Chondrocyte (in vitro differentiated cells): ENCODE data around the gene PDK4. TPM values are rescaled to one million over a fixed set of nuclear protein-coding genes. Genes with fewer than 3 reads are reported as not detected.

ENCODE experiments used
- DNase-seq: peaks from one replicate; pipeline ENCODE4 v3.0.0; 2021; ENCODE audit warnings: mixed read lengths, low spot score
- H3K27ac Mint-ChIP-seq: one replicate; pipeline ENCODE4 v1.8.0; 2021; ENCODE audit warnings: mild to moderate bottlenecking, moderate library complexity, mixed read lengths; ENCODE audit not compliant: unreplicated experiment
- H3K27me3 Mint-ChIP-seq: 2 replicates; pipeline ENCODE4 v1.8.0; 2021; ENCODE audit warnings: low read depth, mixed read lengths
- H3K36me3 Mint-ChIP-seq: 2 replicates; pipeline ENCODE4 v1.8.0; 2021; ENCODE audit warnings: low read depth, mixed read lengths
- H3K4me1 Mint-ChIP-seq: 2 replicates; pipeline ENCODE4 v1.8.0; 2021; ENCODE audit warnings: low read depth, mild to moderate bottlenecking, mixed read lengths
- H3K4me3 Mint-ChIP-seq: one replicate; pipeline ENCODE4 v1.8.0; 2021; ENCODE audit warnings: mild to moderate bottlenecking, moderate library complexity, mixed read lengths; ENCODE audit not compliant: unreplicated experiment
- H3K9me3 Mint-ChIP-seq: 2 replicates; pipeline ENCODE4 v1.8.0; 2021; ENCODE audit warnings: low read depth, mixed read lengths
- CTCF ChIP-seq: fragments of 200-600 bp; sonication (generic); IDR thresholded peaks from 2 replicates; pipeline ENCODE4 v1.5.0; 2021; ENCODE audit warnings: antibody characterized with exemption, mild to moderate bottlenecking, moderate library complexity
- total RNA-seq: library from RNA; stranded (reverse); gene quantifications from 3 replicates; pipeline ENCODE4 v1.2.1, GENCODE V29; 2021

Gene PDK4
- total RNA-seq, 1 donor from 2014 or later: 7.3 TPM

DNA sequence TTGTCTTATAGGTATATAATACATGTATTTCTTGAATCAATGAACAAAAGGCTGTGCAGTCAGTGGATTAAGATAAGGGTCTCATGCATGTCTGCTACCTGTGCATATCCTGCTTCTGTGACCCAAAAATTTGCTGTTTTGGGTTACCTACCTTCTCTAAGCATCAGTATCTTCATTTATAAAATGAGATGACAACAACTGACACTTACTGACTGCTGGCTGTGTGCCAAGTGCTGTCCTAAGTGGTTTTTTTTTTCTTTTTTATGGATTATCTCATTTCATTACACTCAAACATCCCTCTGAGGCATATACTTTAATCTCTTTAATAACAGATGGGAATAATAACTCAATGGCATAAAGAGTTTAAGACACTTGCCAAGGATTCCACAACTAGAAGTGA, 2.1 kb downstream of the PDK4 start:
- DNase-seq: no peak
- Mint-ChIP-seq H3K27ac (no peak overlapping the region), H3K36me3 (peaks cover 6% of the 10 kb centered on the region), H3K4me3 (no peak overlapping the region), H3K4me1 (peaks cover 30% of the 10 kb centered on the region), H3K27me3 (no peaks in the 10 kb centered on the region), H3K9me3 (no peaks in the 10 kb centered on the region)
- TF ChIP-seq CTCF: no peak

DNA sequence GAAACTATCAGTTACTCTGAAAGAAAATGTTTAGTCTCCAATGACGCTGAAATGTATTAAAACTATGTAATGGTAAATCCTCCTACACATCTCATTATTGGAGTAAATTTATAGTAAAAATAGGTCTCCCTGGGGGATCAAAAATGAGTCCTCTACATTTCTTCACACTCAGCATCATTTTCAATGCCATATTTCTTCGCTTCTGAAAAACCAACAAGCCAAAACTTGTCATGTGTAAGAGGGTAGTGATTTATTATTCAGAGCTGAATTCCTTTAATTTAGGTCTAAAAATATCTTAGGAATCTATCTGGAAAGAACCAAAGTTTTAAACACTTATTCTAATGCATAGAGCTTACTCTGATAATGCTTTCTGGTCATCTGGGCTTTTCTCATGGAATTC, 3.0 kb downstream of the PDK4 start:
- no peaks in the 10 kb centered on the region for H3K27me3 Mint-ChIP-seq
- no peak overlapping the region for H3K4me3 Mint-ChIP-seq
- H3K9me3 Mint-ChIP-seq: no peaks in the 10 kb centered on the region
- DNase-seq: no peak
- TF ChIP-seq CTCF: no peak
- no peak overlapping the region for H3K27ac Mint-ChIP-seq
- peaks cover 26% of the 10 kb centered on the region for H3K4me1 Mint-ChIP-seq
- peaks cover 10% of the 10 kb centered on the region for H3K36me3 Mint-ChIP-seq

DNA sequence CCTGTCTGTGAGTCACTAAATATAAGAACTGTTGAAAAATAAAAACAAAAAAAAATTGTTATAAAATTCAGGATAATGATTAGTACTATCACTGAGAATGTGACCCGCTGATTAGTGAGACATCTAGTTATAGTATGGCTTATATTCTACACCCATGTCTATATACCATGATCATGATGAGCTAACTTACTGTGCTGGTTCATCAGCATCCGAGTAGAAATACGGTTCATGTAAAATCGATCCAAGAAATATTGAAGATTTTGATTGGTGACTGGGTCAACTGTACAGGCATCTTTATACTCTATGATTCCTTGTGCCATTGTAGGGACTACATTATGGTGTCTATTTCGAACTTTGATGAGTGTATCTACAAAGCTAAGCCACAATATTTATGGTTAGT, 3.7 kb downstream of the PDK4 start:
- no peak overlapping the region for H3K4me3 Mint-ChIP-seq
- no peak for TF ChIP-seq CTCF
- DNase-seq: no peak
- no peaks in the 10 kb centered on the region for H3K27me3 Mint-ChIP-seq
- H3K27ac Mint-ChIP-seq: no peak overlapping the region
- H3K9me3 Mint-ChIP-seq: no peaks in the 10 kb centered on the region
- H3K36me3 Mint-ChIP-seq: peaks cover 12% of the 10 kb centered on the region
- peaks cover 24% of the 10 kb centered on the region for H3K4me1 Mint-ChIP-seq

DNA sequence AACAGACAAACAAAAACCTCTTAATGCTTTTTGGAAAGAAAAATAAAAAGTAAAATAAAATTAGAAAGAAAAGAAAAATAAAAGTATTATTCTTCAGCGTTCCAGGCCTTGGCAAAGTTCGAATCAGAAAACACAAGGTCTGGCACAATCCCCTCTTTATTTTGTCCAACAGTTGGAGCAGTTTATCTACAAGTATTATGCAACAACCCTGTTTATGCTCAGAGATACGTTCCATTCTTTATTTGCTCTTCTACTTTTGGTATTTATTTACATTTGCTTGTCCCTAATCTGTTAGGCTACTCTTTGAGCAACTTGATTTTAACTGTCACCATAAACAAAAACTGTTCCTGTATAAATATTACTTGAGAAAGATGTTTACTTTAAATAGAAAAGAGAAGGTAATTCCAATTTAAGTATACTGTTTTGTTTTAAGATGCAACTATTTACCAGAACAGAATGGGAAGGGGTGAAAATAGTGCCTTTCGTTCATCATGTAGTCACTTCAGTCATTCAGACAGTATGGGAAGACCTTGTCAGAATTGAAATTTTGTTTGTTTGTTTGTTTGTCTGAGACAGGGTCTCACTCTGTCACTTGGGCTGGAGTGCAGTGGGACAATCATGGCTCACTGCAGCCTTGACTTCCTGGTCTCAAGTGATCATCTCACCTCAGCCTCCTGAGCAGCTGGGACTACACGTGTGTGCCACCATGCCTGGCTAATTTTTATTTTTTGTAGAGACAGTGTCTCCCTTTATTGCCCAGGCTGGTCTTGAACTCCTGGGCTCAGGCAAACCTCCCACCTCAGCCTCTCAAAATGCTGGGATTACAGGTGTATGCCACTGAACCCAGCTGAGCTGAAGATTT, 5.7 kb downstream of the PDK4 start:
- H3K27me3 Mint-ChIP-seq: no peaks in the 10 kb centered on the region
- peaks cover 22% of the 10 kb centered on the region for H3K36me3 Mint-ChIP-seq
- no peak overlapping the region for H3K4me3 Mint-ChIP-seq
- H3K4me1 Mint-ChIP-seq: peaks cover 8% of the 10 kb centered on the region
- H3K27ac Mint-ChIP-seq: no peak overlapping the region
- no peaks in the 10 kb centered on the region for H3K9me3 Mint-ChIP-seq
- DNase-seq: no peak
- no peak for TF ChIP-seq CTCF

DNA sequence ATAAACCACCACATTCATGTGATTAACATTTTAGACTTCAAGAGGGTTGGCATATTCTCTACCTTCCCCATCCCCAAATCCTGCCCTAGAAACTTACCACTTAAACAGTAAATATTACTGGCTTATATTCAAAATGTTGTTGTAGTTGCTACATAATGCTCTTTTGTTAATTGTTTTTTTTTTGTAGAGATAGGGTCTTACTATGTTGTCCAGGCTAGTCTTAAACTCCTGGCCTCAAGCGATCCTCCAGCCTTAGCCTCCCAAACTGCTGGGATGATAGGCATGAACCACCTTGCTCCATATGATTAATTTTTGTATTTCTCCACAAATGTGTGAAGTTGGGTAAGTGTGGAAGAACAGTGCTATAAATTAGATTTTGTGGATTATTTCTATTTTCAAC, 6.5 kb downstream of the PDK4 start:
- Mint-ChIP-seq H3K4me3 (no peak overlapping the region), H3K4me1 (peaks cover 3% of the 10 kb centered on the region), H3K9me3 (no peaks in the 10 kb centered on the region), H3K27me3 (no peaks in the 10 kb centered on the region), H3K27ac (no peak overlapping the region), H3K36me3 (peaks cover 28% of the 10 kb centered on the region)
- no peak for TF ChIP-seq CTCF
- no peak for DNase-seq
